NCI-H146 (cell line): ENCODE results near the gene TMEM132C.

ENCODE experiments used
- DNase-seq: peaks from one replicate; lab custom pipeline; 2025; lab: John Stamatoyannopoulos, UW

Gene TMEM132C

GRCh38 chr12:128607641-128608040, 340.7 kb downstream of the TMEM132C start:
- DNase-seq = no peak

DNA sequence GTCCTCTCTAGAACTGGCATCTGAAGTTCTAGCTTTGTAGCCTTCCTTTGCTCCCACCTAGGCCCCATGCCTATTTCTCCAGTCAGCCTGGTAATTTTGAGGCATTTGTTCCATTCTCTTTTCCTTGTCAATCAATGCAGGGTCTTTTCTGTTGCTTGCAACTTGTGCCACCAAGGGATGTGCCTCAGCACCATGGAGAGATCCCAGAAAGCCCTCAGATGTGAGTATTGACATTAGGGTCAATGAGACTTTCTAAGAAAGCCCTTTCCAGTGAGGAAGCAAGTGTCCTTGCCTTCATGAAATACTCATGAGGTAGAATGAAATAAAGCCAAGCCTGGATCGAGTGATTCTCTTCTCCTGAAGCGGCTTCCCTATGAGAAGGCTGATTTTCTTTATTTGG, 342.9 kb downstream of the TMEM132C start:
- DNase-seq = no peak

DNA sequence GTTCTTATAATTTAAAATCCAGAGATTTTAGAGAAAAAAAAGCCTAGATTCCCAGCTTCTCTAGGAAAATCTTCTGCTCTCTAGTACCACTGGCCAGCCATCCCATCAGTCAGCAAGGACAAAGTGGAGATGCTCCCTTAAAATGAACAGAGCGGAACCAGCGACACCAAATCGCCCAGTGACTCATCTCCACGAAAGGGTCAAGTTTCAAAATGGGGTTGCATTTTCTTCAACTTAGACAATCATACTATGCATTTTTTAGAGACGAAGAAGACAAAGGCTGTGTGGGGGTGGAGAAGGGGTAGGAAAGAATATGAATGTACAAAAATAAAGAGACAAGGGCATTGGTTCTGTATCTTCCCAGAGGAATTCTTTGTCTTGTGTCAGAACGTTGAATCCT, 344.8 kb downstream of the TMEM132C start:
- no peak for DNase-seq

DNA sequence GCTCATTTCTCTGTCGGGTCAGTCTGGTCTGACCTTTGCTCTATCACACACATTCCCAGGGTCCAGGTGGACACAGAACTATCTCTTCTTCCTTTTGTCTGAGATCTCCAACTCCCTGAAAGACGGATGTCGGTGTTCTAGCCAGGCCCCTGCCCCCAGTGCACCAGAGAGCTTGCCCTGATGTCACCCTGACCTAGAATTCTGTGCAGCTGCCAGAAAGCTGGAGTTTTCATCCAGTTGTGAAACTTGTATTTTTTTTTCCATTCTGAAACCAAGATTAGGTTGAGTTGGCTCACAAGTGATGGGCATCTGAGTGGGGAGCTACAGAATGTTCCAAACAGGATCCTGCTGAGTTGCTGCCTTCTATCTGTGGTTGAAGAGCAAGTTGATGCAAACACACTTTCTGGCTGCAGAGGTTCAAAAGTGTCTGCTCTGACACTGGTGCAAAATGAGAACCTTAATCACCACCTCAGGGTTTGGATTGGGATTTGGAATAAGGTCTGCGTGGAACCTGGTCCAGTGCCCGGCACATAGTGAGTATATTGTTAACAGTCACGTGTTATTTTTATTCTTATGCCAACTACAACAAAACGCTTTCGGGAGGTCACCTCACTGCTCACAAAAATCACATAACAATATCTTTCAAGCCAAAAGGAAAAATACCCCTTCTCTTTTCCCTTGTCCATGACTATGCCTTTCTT, 345.3 kb downstream of the TMEM132C start:
- no peak for DNase-seq

- peak; percentile 20 for DNase-seq
Measured at GRCh38 chr12:128613837-128614590, 347.0 kb downstream of the TMEM132C start.

- no peak for DNase-seq
Measured at GRCh38 chr12:128617304-128617833, 350.4 kb downstream of the TMEM132C start.

GRCh38 chr12:128619263-128619662, 352.3 kb downstream of the TMEM132C start:
- DNase-seq = no peak

DNA sequence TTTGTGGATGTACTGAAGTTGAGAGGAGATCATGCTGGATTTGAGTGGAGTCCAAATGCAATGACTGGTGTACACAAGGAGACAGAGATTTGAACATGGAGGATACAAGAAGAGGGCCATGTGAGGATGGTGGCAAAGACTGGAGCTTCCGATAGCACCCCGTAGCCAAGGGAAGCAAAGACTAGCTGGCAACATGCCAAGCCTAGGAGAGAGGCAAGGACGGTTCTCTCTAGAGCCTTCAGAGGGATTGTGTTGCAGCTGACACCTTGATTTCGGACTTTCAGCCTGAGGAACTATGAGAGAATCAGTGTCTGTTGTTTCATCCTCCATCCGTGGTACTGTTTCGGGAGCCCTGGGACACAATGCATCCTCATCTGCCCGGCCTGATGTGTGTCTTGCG, 354.3 kb downstream of the TMEM132C start:
- DNase-seq = no peak

DNA sequence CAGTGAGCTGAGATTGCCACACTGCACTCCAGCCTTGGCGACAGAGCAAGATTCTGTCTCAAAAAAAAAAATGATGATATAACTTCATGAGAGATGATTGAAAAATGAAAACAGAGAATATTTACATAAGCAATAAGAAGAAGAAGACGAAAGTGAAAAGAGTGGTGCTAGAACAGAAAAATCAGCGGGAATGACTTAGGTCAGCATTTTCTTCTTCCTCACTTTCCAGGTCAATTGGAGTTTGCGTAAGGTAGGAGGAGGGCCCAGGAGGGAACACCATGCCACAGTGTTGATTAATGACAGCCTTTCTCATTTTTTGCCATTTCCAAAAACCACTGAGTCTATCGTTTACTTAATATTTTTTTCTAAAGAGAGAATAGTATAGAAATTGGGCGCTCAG, 356.8 kb downstream of the TMEM132C start:
- no peak for DNase-seq

- no peak for DNase-seq
Measured at GRCh38 chr12:128626808-128627320, 359.9 kb downstream of the TMEM132C start.

GRCh38 chr12:128627659-128628058, 360.7 kb downstream of the TMEM132C start:
- DNase-seq = peak; percentile 40

DNA sequence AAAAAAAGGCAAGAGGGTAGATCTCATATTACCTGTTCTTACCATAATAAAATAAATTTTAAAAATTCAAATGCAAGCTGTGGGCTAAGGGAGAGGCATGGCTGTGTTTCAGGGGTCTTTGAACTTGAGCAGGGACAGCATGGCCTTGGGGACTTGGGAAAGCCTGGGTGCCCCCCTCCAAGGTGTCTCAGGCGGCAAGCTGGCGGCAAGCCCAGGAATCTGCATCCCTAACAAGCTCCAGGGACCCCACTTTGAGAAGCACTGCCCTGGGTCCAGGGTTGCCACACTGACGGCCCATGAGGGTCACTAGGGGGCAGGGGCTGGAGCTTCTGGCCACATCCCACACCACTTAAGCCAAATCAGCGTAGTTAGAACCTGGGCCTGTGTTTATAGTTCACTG, 363.0 kb downstream of the TMEM132C start:
- no peak for DNase-seq

- peak; percentile 23 for DNase-seq
Measured at GRCh38 chr12:128637642-128638606, 371.0 kb downstream of the TMEM132C start.

GRCh38 chr12:128639089-128639488, 372.1 kb downstream of the TMEM132C start:
- no peak for DNase-seq

GRCh38 chr12:128643155-128643554, 376.2 kb downstream of the TMEM132C start:
- DNase-seq = no peak

DNA sequence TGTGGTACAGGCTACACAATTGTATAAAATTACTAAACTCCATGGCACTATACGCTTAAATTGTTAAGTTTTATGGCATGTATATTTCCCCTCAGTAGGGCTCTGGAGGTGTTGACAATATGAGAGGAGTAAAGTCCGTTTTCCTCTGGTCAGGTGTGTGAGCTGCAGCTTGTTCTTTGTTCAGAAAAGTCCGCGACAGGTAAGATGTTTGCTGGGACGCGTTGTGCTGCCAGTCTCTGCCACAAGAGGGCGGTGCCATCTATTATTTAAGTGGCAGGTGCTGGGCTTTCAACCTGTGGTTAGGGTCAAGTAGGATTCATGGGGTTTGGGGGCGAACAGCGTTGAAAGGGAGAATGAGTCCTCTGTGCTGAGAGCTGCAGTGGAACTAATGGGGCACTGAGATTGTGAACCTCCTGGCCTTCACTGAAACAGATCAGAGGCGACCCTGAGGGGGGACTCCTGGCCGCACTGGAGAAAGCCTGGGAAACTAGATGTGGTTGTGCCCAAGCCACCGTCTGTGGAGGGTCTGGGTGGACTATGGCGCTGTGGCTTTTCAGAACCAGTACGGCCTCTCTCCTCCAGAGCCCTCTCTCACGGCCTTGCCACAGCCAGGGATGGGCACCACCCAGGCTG, 377.8 kb downstream of the TMEM132C start:
- peak; percentile 79 for DNase-seq

DNA sequence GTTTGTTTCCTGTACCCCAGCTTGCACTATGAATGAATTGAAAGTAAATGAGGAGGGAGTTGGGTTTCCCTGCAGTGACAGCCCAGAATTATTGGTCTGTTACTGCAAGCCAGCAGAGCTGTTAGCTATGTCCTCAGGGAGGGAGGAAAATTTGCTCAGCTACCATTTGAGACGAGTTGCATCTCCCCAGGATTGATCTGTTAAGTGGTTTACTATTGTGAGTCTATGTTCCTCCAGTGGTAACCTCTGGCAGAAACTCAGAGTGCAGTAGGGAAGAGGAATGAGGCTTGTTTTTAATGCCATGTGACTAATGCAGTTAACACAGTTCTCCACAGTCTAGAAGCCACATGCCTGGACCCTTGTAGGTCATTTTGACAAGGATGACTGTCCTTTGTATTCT, 382.9 kb downstream of the TMEM132C start:
- no peak for DNase-seq

DNA sequence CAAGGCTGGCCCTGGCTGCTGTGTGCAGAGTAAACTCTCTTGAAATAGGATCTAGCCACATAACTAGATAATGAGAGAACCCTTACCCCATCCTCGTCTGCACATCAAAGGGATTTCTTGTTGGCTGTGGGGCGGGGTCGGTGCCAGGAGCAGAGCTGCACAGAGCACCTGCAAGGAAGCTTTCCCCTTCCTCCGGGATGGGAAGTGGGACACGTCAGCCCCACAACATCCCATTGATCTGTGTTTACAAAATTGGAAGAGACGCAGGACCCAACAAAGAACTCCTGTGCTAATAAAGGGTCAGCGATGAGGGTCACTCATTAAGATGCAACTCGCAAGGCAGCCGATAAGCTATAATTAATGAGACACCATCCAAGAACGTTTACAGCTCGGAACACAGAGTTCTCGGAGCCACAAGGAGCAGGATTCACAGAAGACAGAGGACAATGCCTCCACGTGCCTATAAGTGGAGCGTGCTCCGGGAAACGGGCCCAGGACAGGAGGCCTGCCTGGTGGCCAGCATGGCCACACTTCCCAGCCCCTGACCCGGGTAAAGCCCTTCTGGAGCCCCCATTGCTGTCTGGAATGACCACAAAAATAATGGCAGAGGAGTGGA, 385.3 kb downstream of the TMEM132C start:
- no peak for DNase-seq

DNA sequence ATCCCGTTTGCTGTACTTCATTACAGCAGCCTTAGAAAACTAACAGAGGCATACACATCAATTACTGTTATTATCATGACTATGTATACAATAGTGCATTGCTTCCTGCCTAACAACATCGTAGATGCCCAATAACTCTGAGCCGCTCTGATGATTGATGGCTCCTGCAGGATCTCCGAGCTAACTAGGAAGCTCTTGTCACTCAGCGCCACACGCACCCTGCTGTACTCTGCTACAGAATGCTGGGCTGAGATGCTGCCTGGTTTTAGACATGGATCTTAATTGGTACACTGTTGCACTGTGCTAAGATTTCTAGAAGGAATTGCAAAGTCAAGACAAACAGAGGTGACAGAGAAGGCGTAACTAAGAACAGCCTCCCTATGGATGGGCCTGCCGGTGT, 387.5 kb downstream of the TMEM132C start:
- DNase-seq = no peak

DNA sequence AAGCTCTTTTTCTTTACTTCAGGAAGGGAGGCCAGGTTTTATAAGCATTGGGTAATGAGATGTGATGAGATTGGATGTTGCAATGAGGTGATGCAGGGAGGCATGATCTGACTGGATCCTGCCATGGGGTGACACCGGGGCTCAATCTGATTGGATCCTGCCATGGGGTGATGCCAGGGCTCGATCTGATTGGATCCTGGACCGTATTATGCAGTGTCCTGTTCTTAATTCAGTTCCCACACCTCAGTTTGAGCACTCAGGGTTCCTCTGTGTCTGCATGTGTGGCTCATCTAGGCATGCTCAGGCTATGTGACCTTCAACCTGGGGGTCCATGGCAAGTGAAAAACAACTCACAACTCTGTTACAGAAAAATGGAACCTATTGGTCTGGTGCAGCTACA, 390.4 kb downstream of the TMEM132C start:
- no peak for DNase-seq
